WI38 (cell line): ENCODE data around the gene GPBP1L1.

ENCODE experiments used
- H3K4me3 ChIP-seq: 2 replicates; pipeline ENCODE4 v1.5.1; 2011; ENCODE audit warnings: low read depth, mild to moderate bottlenecking, control low read depth, low read length
- CTCF ChIP-seq: IDR thresholded peaks from 2 replicates; pipeline ENCODE4 v1.5.1; 2012; ENCODE audit warnings: low read depth, mild to moderate bottlenecking, control low read depth, low read length

Gene GPBP1L1

GRCh38 chr1:45585496-45586075 lies 100.7 kb downstream of the GPBP1L1 start:
- no peak for TF ChIP-seq CTCF
- H3K4me3 ChIP-seq: peak overlapping the region; percentile 80

GRCh38 chr1:45585110-45585426 lies 101.3 kb downstream of the GPBP1L1 start:
- TF ChIP-seq CTCF: no peak
- peak overlapping the region; percentile 80 for H3K4me3 ChIP-seq

- TF ChIP-seq CTCF: no peak
Measured at GRCh38 chr1:45584351-45585109, 101.8 kb downstream of the GPBP1L1 start.

GRCh38 chr1:45583666-45584350 lies 102.5 kb downstream of the GPBP1L1 start, which contains the start of gene NASP:
Gene NASP, plus strand, starts transcription at chr1:45584041. Its CDS starts 106 bp downstream, at chr1:45584147.
- peak within 1 kb of the TSS; percentile 80 for H3K4me3 ChIP-seq
- TF ChIP-seq CTCF: no peak

More at GRCh38 chr1:45584351-45585109, 101.8 kb downstream of the GPBP1L1 start:
- peak overlapping the region; percentile 80 for H3K4me3 ChIP-seq

- peak overlapping the region; percentile 80 for H3K4me3 ChIP-seq
- no peak for TF ChIP-seq CTCF
Measured at GRCh38 chr1:45583264-45583665, 103.1 kb downstream of the GPBP1L1 start.
